HepG2 (cell line): ENCODE data around the gene VPS52. TPM values are rescaled to one million over a fixed set of nuclear protein-coding genes. Genes with fewer than 3 reads are reported as not detected.

Experiments
- BCL6 ChIP-seq: IDR thresholded peaks from 2 replicates; pipeline ENCODE4 v1.6.1; 2016; ENCODE audit warnings: missing genetic modification reagents, missing compliant biosample characterization
- DBP ChIP-seq: sonication (generic); formaldehyde crosslinking; IDR thresholded peaks from 2 replicates; pipeline ENCODE4 v1.4.0; 2020; ENCODE audit warnings: missing genetic modification reagents; ENCODE audit errors: not compliant biosample characterization
- ELF1 ChIP-seq: sonication (generic); formaldehyde crosslinking; IDR thresholded peaks from 2 replicates; pipeline ENCODE4 v1.4.0; 2020; ENCODE audit warnings: missing genetic modification reagents
- ESRRA ChIP-seq: sonication (generic); formaldehyde crosslinking; IDR thresholded peaks from 2 replicates; pipeline ENCODE4 v1.5.1; 2020; ENCODE audit warnings: mild to moderate bottlenecking, low read depth, missing genetic modification reagents
- GATA4 ChIP-seq: sonication (generic); IDR thresholded peaks from 2 replicates; pipeline ENCODE4 v1.6.1; 2016; ENCODE audit warnings: antibody characterized with exemption, low read depth, borderline replicate concordance
- GTF3A ChIP-seq: sonication (generic); formaldehyde crosslinking; conservative IDR thresholded peaks from 2 replicates; pipeline ENCODE4 v1.4.0; 2020; ENCODE audit warnings: mild to moderate bottlenecking, missing genetic modification reagents
- HIVEP1 ChIP-seq: sonication (generic); formaldehyde crosslinking; IDR thresholded peaks from 2 replicates; pipeline ENCODE4 v1.4.0; 2020; ENCODE audit warnings: mild to moderate bottlenecking, missing genetic modification reagents
- HMGA1 ChIP-seq: sonication (generic); formaldehyde crosslinking; conservative IDR thresholded peaks from 2 replicates; pipeline ENCODE4 v1.4.0; 2020; ENCODE audit warnings: missing genetic modification reagents
- KDM1A ChIP-seq: IDR thresholded peaks from 2 replicates; pipeline ENCODE4 v1.6.1; 2016; ENCODE audit warnings: missing compliant biosample characterization
- MAFF ChIP-seq: IDR thresholded peaks from 2 replicates; pipeline ENCODE4 v1.6.1; 2011; ENCODE audit warnings: low read depth, low read length, improper control_type of control experiment
- MYC ChIP-seq: sonication (generic); formaldehyde crosslinking; IDR thresholded peaks from 2 replicates; pipeline ENCODE4 v1.9.0; 2021; ENCODE audit warnings: missing genetic modification reagents, borderline replicate concordance
- SAP130 ChIP-seq: IDR thresholded peaks from 2 replicates; pipeline ENCODE4 v1.6.1; 2016; ENCODE audit warnings: low read depth
- SP5 ChIP-seq: IDR thresholded peaks from 2 replicates; pipeline ENCODE4 v1.6.1; 2016; ENCODE audit warnings: low read depth, borderline replicate concordance
- SSRP1 ChIP-seq: IDR thresholded peaks from 2 replicates; pipeline ENCODE4 v1.6.1; 2016; ENCODE audit warnings: control low read depth
- ZBTB8A ChIP-seq: sonication (generic); formaldehyde crosslinking; IDR thresholded peaks from 2 replicates; pipeline ENCODE4 v1.4.0; 2020; ENCODE audit warnings: mild to moderate bottlenecking, low read depth, missing genetic modification reagents, borderline replicate concordance
- ZFP41 ChIP-seq: sonication (generic); formaldehyde crosslinking; IDR thresholded peaks from 2 replicates; pipeline ENCODE4 v1.4.0; 2020; ENCODE audit warnings: mild to moderate bottlenecking, missing genetic modification reagents, borderline replicate concordance
- ZFP90 ChIP-seq: sonication (generic); formaldehyde crosslinking; IDR thresholded peaks from 2 replicates; pipeline ENCODE4 v1.8.0; 2022; ENCODE audit warnings: missing genetic modification reagents, mild to moderate bottlenecking, inconsistent platforms, borderline replicate concordance
- ZKSCAN1 ChIP-seq: fragments of 150-350 bp; IDR thresholded peaks from 2 replicates; pipeline ENCODE4 v1.6.1; 2014; ENCODE audit warnings: low read length
- ZNF138 ChIP-seq: sonication (generic); formaldehyde crosslinking; IDR thresholded peaks from 2 replicates; pipeline ENCODE4 v1.5.0; 2020; ENCODE audit warnings: mild to moderate bottlenecking, low read depth, missing genetic modification reagents
- ZNF224 ChIP-seq: sonication (generic); formaldehyde crosslinking; IDR thresholded peaks from 2 replicates; pipeline ENCODE4 v1.5.0; 2020; ENCODE audit warnings: mild to moderate bottlenecking, missing genetic modification reagents
- ZNF264 ChIP-seq: sonication (generic); formaldehyde crosslinking; IDR thresholded peaks from 2 replicates; pipeline ENCODE4 v1.4.0; 2020; ENCODE audit warnings: missing genetic modification reagents
- ZNF383 ChIP-seq: sonication (generic); formaldehyde crosslinking; IDR thresholded peaks from 2 replicates; pipeline ENCODE4 v1.4.0; 2020; ENCODE audit warnings: missing genetic modification reagents, mild to moderate bottlenecking, borderline replicate concordance
- ZNF431 ChIP-seq: sonication (generic); formaldehyde crosslinking; IDR thresholded peaks from 2 replicates; pipeline ENCODE4 v1.9.0; 2022; ENCODE audit warnings: missing genetic modification reagents, low read depth, mild to moderate bottlenecking, borderline replicate concordance
- ZNF510 ChIP-seq: sonication (generic); formaldehyde crosslinking; IDR thresholded peaks from 2 replicates; pipeline ENCODE4 v1.4.0; 2020; ENCODE audit warnings: low read depth, mild to moderate bottlenecking, missing genetic modification reagents
- ZNF547 ChIP-seq: sonication (generic); formaldehyde crosslinking; IDR thresholded peaks from 2 replicates; pipeline ENCODE4 v1.5.1; 2020; ENCODE audit warnings: mild to moderate bottlenecking, missing genetic modification reagents
- ZNF562 ChIP-seq: sonication (generic); formaldehyde crosslinking; IDR thresholded peaks from 2 replicates; pipeline ENCODE4 v1.8.0; 2022; ENCODE audit warnings: missing genetic modification reagents, borderline replicate concordance
- ZNF614 ChIP-seq: IDR thresholded peaks from 2 replicates; pipeline ENCODE4 v1.6.1; 2018; ENCODE audit warnings: missing biosample characterization, missing genetic modification reagents, inconsistent platforms, borderline replicate concordance
- ZNF790 ChIP-seq: sonication (generic); formaldehyde crosslinking; IDR thresholded peaks from 2 replicates; pipeline ENCODE4 v1.8.0; 2022; ENCODE audit warnings: missing genetic modification reagents, mild to moderate bottlenecking, borderline replicate concordance
- ZNF878 ChIP-seq: sonication (generic); formaldehyde crosslinking; IDR thresholded peaks from 2 replicates; pipeline ENCODE4 v1.8.1; 2023; ENCODE audit warnings: mild to moderate bottlenecking, missing genetic modification reagents, moderate library complexity
- polyA plus RNA-seq, 8 experiments: library from polyadenylated mRNA; depleted of rRNA in 3 of 8; stranded (reverse) in 7 of 8; unstranded in 1 of 8; fragments of >200 nt; fragmentation: Illumina TruSeq in 4 of 8; extraction: Trizol in 4 of 8; gene quantifications; 2 replicates each; pipeline versions ENCODE4 v1.2.1 to v1.2.3, GENCODE V29; 2011 to 2016; ENCODE audit warnings: low read depth in 4 of 8, missing spikeins in 1 of 8, mixed read lengths in 1 of 8; ENCODE audit not compliant: insufficient read depth in 1 of 8
- total RNA-seq, 5 experiments: library from RNA; depleted of rRNA; stranded (reverse); fragments of >200 nt; fragmentation: Illumina TruSeq; extraction: Trizol; gene quantifications; 2 replicates each; pipeline ENCODE4 v1.2.3, GENCODE V29; 2016; ENCODE audit warnings: low read depth in 1 of 5
- TF ChIP-seq, protein P1 (sequence below): IDR thresholded peaks from 2 replicates; pipeline ENCODE4 v1.6.1; 2016; ENCODE audit warnings: missing genetic modification reagents, missing compliant biosample characterization

Gene VPS52
- total and polyA plus RNA-seq, 2 of the 13 experiments (the other 11 are each of a cell fraction or from before 2014, with no cell fraction given), result 48.9 to 85.5 TPM

DNA sequence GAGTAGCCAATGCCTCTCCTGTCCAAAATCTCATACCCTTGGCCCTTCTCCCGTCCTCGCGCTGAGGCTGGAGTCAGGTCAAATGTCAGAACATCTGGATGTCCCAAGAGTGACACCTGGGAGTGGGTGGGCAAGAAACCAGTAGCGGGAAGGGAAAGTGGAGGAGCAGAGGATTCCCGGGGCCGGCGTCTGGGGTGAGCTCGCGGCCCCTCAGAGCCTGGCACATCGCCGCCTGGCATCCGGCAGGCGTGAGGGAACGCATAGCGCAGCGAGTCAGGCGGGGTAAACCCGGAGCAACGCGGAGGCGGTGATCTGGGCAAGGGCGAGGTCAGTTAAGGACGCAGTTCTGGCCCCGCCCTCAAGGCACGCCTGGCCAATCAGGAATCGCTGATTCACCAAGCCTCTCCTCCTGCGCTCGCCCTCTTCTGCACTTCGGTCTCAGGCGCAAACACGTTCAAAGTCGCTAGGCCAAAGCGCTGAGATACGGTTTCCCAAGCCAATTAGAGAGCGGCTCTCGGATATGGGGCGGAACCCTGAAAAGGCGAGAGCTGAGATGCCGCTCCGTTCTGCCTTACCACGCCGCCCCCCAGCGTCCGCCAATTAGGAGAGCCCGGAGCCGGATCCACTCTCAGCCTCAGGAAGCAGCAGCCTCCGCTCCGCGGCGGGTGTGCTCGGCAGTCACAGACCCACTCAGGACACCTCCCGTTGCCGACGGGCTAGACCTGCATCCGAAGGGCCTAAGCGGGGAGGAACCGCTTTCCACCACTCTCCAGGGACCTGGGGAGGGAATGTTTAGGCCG lies 22.5 kb downstream of the VPS52 start (continued):
- TF ChIP-seq ZNF138, result 0 out of 2 replicates have a peak, but pooled peaks have one; percentile 56
- TF ChIP-seq ZBTB8A (CRISPR knock-in tag), result 0 out of 2 replicates have a peak, but pooled peaks have one; percentile 85
- 0 out of 2 replicates have a peak, but pooled peaks have one; percentile 51 for TF ChIP-seq ZNF264 (CRISPR knock-in tag)
- peak; percentile 91; the same call in 1 of the 2 replicates for TF ChIP-seq SSRP1
- peak; percentile 35; the same call in 1 of the 2 replicates for TF ChIP-seq MYC (CRISPR knock-in tag)
- TF ChIP-seq ZFP90 (CRISPR knock-in tag), result peak; percentile 94
- peak; percentile 76; the same call in 1 of the 2 replicates for TF ChIP-seq ZNF510 (CRISPR knock-in tag)
- no peak for TF ChIP-seq ZNF878 (CRISPR knock-in tag)
- no peak; the same call in 1 of the 2 replicates for TF ChIP-seq ZNF547 (CRISPR knock-in tag)
- TF ChIP-seq MAFF, result peak; percentile 60
- peak; percentile 85 for TF ChIP-seq ESRRA (CRISPR knock-in tag)
- TF ChIP-seq GTF3A (CRISPR knock-in tag), result no peak
- TF ChIP-seq HMGA1 (CRISPR knock-in tag), result no peak
- TF ChIP-seq SAP130, result peak; percentile 86
- TF ChIP-seq ZNF790 (CRISPR knock-in tag), result peak; percentile 84; the same call in 1 of the 2 replicates
- TF ChIP-seq GATA4, result 0 out of 2 replicates have a peak, but pooled peaks have one; percentile 34
- TF ChIP-seq ZNF562 (CRISPR knock-in tag), result no peak
- TF ChIP-seq BCL6 (CRISPR knock-in tag), result peak; percentile 35; the same call in 1 of the 2 replicates
- TF ChIP-seq ZNF431, result no peak
- peak; percentile 75; the same call in 1 of the 2 replicates for TF ChIP-seq ZNF224 (CRISPR knock-in tag)
- peak; percentile 71 for TF ChIP-seq SP5 (CRISPR knock-in tag)
- TF ChIP-seq ZKSCAN1, result no peak
- no peak; the same call in 1 of the 2 replicates for TF ChIP-seq HIVEP1 (CRISPR knock-in tag)
- TF ChIP-seq ELF1 (CRISPR knock-in tag), result peak; percentile 62; the same call in 1 of the 2 replicates
- TF ChIP-seq DBP (CRISPR knock-in tag), result no peak
- no peak; the same call in 1 of the 2 replicates for TF ChIP-seq ZNF614 (CRISPR knock-in tag)
- peak; percentile 25; the same call in 1 of the 2 replicates for TF ChIP-seq KDM1A (CRISPR knock-in tag)
- TF ChIP-seq, protein P1, sequence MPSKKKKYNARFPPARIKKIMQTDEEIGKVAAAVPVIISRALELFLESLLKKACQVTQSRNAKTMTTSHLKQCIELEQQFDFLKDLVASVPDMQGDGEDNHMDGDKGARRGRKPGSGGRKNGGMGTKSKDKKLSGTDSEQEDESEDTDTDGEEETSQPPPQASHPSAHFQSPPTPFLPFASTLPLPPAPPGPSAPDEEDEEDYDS, result peak; percentile 87
- TF ChIP-seq ZFP41, result no peak
- 0 out of 2 replicates have a peak, but pooled peaks have one; percentile 63 for TF ChIP-seq ZNF383 (CRISPR knock-in tag)
